ENCODE results near the gene TRAK1.

DNA sequence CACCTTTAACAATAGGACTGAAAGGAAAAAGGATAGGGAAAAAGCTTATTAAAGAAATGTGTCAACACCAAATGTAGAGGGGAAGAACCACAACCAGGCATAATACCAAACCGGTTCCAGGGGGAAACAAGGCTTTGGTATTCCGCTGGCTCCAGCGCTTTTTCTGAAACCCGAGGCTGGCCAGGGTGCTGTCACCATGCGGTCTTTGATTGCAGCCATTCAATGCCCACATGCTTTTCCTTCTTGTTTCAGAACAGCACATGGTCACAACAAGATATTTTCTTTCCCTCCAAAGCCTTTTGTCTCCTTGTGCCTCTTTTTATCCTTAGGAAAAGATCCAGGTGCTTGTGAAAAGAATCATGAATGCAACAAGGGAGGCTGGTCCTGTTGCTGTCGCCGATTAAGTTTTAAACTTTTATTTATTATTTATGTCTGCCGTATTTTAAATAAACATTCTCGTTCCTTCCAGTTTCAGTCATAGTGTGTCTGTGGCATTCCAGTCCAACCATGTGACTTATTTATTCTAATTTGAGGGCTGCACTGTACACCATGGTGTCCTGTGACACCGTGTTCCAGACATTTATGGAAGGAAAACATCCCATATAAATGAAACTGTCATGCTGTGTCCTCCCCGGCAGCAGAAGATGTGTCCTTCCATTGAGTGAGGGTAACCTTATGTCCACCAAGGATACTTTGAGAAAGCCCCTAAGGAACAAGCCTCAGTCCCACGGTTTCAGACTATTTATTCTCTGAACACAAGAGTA lies 133.7 kb downstream of the TRAK1 start:
- no peak for TF ChIP-seq CTBP1 (IDR thresholded peaks at IDR 0.05; ENCODE audit: borderline replicate concordance)
- no peak for TF ChIP-seq SP1 (IDR thresholded peaks at IDR 0.05)
- TF ChIP-seq TARDBP (IDR thresholded peaks at IDR 0.05), result no peak
- no peak for TF ChIP-seq FOXM1 (IDR thresholded peaks at IDR 0.05; ENCODE audit: borderline replicate concordance)
- no peak for TF ChIP-seq ZNF384 (IDR thresholded peaks at IDR 0.05)
- TF ChIP-seq ARNT (IDR thresholded peaks at IDR 0.05), result no peak

All from HEK293T (cell line).